GM19468 (cell line): ENCODE data around the gene TMEM63A.

Experiments used
- ATAC-seq: cut with Tn5 transposase; IDR thresholded peaks from one replicate; pipeline ENCODE4 v1.9.1; 2021; ENCODE audit warnings: mild to moderate bottlenecking, moderate library complexity, moderate number of reproducible peaks; ENCODE audit not compliant: unreplicated experiment; ENCODE audit errors: extremely low read depth

The TMEM63A gene

DNA sequence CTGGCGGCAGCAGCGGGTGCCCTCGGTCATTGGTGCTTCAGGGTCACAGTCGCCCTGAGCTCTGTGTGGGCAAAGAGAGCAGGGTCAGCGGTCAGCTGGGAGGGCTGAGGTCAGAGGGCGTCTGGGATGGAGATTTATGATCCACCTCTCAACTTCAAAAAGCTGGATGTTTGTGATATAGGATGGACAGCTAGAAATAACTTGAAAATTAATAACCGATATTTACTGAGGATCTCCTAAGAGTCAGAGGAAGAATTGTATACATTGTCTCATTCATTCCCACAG, 4.8 kb upstream of the TMEM63A start:
- ATAC-seq, result no peak

DNA sequence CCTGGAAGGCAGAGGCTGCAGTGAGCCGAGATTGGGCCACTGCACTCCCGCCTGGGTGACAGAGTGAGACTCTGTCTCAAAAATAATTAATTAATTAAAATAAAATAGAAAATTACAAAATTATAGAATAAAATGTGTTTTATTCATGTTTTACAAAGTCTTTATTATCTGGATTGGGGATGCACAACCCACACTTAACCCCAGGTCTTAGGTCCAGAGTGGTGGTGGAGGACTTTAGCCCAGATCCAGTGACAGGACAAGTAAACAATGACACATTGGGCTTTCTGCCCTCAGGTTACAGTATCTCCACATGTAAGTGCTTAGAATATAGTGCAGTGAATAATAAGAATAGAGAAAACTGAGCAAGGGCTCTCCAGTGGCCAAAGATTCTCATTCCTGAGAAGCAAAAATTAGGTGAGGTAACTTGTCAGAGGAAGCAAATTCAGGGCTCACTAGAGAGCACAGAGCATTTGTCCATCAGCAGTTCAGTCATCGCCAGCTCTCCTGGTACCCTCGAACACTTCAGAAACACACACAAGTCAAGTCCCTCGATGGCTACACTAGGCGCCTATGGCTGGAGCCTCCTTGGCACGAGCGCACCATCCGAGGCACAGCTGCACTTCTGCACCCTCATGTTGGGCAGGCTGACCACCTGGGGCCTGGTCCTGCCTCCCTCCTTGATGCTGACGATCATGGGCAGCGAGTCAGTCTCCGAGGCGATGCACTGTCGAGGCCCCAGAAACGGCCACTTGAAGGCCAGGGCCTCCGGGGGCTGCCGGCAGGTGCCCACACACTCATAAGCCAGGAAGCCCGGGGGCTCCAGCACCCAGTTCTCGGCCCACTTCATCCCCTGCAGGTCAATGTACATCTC, 4.2 kb upstream of the TMEM63A start:
- ATAC-seq, result no peak

DNA sequence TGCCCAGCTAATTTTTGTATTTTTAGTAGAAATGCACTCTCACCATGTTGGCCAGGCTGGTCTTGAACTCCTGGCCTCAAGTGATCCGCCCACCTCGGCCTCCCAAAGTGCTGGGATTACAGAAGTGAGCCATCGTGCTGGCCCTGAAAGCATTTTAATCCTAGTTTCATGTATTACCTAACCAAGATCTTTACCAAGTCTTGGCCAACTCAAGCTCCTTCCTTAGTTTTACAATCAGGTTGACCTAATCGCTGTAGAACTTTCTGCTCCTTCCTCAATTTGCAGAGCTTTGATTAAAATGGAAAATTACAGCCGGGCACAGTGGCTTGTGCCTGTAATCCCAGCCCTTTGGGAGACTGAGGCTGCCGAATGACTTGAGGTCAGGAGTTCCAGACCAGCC, 3.2 kb upstream of the TMEM63A start:
- ATAC-seq, result no peak

- ATAC-seq, result no peak
Measured at GRCh38 chr1:225883616-225884265, 1.6 kb upstream of the TMEM63A start.

GRCh38 chr1:225882694-225883615, 775 bp upstream of the TMEM63A start:
- no peak for ATAC-seq

GRCh38 chr1:225881081-225881958, 860 bp downstream of the TMEM63A start:
- no peak for ATAC-seq

DNA sequence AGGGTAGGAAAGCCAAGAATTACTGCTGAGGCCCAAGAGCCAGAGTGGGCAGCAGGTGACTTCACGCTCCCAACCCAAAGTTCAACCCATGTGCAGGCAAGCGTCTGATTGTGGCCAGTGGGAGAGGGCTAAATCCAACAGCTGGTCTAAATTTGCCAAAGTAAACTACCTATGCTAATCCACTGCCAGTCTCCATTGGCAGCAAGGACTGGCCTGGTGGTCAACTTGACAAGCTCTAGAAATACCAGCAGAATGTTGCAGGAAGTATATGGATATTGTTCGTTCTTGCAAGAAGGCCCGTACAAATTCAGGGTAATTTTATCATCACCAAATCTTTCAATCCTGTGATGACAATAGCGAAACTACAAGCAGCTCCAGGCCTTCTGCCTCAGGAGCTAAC, 1.5 kb downstream of the TMEM63A start:
- ATAC-seq, result no peak

DNA sequence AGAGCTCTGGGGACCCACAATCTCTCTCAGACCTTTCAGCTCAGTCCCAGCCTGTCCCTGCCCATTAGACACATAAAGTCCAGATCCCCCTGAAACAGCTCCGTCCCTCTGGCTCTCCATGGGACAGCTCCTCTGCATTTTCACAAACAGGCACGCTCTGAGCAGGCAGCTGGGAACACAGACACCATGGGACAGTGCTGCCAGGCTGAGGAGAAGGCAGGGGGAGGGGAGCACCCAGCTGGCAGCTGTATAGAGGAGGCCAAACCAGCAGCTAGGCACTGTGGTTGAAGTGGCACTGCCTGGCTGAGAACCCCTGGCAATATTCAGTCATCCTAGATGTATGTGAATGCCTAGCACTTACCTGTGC, 2.0 kb downstream of the TMEM63A start:
- ATAC-seq, result no peak

- ATAC-seq, result no peak
Measured at GRCh38 chr1:225879521-225880221, 2.5 kb downstream of the TMEM63A start.

- ATAC-seq, result no peak
Measured at GRCh38 chr1:225878282-225878681, 3.9 kb downstream of the TMEM63A start.

GRCh38 chr1:225877580-225877979, 4.6 kb downstream of the TMEM63A start:
- ATAC-seq, result no peak

- ATAC-seq, result no peak
Measured at GRCh38 chr1:225876900-225877510, 5.2 kb downstream of the TMEM63A start.

- ATAC-seq, result no peak
Measured at GRCh38 chr1:225875044-225875815, 7.0 kb downstream of the TMEM63A start.

- ATAC-seq, result no peak
Measured at GRCh38 chr1:225874431-225874830, 7.7 kb downstream of the TMEM63A start.

DNA sequence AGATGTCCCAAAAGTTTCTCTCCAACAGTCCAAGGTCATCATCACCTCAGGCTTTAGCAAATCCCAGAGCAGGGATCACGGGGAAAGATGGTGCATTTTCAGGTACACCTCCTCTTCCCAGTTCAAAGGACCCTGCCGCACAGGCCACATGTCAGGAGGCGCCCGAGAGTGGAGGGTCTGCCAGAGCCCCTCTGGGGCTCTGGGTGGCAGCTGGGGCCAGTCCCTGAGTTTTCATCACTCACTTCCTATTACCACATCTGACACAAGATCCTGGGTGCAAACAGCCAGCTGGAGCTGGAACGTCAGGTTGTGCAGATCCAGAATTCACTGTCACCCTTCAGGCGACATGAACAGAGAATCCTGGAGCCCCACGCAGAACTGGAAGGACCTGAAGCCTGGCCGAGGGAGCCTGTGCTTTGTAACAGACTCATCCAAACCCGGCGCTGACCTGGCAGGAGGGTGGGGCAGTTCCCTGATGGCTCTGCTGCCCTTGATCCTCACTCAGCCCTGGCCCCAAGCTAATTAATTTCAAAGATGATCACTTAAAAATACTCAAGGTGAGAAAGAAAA, 8.8 kb downstream of the TMEM63A start:
- no peak for ATAC-seq

GRCh38 chr1:225872075-225872430, 10.1 kb downstream of the TMEM63A start:
- ATAC-seq, result no peak

DNA sequence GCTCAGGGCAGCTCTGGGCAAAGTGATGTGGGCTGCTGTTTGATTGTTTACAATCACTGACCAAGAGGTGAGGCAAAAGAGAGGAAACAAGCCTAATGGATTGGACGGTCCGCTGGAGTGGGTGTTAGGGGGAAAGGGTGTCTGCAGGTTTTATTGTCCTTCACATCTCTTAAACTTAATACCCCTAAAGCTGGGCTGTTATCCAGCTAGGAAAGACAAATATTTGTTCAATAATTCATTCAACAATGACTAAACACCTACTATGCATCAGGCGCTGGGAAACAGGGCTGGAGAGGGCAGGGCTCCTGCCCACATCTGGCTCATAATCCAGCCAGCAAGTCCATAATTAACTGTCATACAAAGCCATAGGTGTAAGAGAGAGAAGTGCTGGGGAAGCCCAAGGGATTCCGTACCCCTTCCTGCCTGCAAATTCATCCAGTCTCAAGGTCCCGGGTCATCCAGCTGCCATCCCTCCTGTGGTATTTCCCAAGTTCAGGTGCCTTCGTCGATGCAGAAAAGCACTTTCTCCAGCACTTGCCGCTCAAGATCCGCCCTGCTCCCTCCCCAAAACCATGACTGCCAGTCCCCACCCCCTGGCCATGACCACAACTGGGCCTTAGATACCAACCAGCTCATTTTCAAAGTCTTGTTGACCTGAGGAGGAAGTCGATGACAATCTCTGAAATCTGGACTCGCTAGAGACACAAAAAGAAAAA, 10.7 kb downstream of the TMEM63A start:
- ATAC-seq, result no peak
